Pons (tissue), 1 donor: Measurements from ENCODE around the gene SAP30BP.

Experiments used
- DNase-seq: peaks from one replicate; pipeline ENCODE4 v3.0.0-alpha.2; 2016; ENCODE audit warnings: low spot score

Gene SAP30BP

DNA sequence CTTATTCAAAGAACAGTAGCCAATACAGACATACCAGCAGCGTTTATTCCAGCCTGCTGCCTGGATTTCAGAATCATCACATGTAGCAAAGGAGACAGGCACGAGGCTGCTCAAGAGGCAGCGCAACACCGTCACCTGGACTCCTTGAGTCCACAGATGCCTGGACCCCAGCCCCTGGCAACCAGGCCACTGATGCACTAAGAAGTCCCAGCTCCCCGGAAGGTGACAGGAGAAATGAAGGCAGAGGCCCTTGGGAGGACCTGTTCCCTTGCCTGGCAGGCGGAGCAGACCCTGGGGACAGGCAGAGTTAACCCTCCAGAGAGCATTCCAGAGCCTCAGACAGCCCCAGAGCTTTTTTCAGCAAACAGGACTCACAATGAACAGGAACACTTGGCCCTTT lies 17.5 kb upstream of the SAP30BP start:
- peak; percentile 59 for DNase-seq

DNA sequence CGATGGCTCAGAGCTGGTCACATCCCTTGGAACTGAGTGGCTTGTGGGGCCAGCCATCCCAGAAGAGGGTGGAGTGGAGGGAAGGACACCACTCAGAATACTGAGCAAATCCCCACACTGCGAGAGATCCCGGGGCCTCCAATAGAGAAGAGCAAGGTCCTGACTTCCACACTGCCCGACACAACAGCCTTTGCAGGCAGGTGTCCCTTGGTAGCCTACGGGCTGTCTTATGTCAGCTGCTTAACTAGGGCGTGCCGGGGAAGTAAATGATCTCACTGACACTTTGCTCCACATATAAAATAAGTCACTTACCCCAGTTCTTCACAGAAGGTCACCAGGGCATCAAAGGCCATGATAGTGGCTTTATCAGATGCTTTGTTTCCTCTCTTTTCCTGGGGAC lies 16.3 kb upstream of the SAP30BP start:
- no peak for DNase-seq

DNA sequence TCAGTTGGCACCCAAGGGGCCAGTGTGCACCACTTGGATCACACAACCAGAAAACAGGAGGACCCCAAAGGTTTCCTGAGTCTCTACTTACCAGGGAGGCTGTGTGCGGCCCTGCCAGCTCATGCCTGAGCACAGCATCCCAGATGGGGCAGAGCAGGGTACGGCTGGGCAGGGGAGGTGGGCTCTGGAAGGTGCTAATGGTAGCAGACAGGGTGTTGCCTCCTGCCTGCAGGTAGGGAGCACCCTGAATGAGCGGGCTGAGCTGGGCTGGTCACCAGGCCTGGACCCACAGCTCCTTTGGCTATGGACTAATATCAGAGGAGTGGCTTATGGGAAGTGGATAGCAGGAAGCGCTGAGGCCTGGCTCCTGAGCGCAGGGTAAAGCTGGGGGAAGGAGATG lies 14.8 kb upstream of the SAP30BP start:
- no peak for DNase-seq

DNA sequence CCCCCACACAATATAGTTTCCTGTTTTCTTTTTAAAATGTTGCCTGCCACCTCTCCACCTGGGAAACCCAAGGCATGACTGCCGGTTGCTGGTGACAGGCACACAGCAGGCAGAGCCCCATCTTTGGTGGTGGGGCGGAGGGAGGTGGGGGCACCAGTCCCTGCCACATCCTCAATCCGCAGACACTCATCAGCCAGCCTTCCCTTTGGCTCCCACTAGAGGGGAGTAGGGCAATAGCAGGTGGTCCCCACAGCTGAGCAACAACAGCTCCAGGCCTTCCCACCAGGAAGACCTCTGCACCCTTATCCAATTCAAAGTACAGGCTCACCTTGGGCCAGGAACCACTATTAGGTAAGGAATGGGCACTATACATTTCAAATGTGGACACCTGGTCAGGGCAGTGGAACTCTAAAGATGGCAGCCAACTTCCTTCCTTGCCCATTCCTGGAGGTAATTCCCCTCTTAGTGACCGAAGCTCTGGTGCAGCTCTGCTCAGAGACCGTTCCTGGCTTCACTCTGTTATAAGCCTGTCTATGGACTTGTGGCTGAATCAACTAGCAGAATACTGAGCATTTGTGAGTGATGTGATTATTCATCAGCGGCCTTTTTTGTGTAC lies 14.1 kb upstream of the SAP30BP start:
- DNase-seq, result peak; percentile 73

DNA sequence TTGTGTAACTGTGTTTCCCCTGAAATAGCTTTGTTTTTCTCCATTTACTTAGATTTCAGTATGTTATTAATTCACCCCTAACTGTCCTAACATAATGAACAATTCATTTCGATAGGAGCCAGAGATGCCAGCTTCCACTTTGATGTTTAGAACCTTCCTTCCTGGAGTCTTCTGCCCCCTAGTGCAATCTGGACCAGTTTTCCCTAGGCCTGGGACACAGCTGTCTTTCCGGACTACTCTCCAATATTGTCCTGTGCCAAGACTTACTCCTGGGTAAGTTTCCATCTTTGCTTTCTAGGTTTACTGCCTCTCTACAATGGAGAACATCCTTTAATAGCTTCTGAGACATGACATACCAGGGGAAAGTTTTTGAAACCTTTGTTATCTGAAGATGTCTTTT lies 13.0 kb upstream of the SAP30BP start:
- DNase-seq, result peak; percentile 91

DNA sequence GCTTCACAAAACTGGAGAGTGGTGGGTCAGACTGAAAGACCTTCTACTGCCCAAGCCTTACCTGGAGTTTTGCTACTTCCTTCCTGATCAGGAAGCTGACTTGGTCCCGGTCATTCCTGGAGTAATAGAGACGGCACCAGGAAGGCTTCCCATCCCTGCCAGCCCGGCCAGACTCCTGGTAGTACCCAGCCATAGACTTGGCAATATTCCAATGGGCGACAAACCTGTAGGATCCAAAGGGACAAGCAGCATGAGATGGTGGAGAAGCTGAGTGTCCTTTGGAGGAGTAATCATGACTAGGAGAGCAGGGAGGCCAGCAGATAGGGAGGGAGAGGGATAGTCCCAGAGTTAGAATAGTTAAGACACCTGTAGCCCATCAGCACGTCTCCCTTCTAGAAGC lies 8.9 kb upstream of the SAP30BP start:
- no peak for DNase-seq

DNA sequence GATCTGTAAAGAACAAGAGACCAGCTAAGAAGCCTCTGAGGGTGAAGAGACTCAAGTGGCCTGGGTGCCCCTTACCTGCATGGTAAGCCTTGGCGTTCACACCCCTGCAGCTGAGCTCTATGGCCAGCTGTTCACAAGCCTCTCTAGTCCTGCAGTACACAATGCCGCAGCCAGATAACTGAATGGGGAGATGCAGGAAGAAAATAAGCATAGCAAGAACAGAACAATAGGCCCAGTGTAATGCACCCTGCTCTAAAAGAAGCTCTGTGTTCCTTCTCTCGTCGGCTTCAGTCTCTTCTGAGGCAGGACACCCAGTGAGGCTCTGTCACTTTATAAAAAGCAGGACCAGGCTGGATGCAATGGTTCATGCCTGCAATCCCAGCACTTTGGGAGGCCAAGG lies 5.6 kb upstream of the SAP30BP start:
- DNase-seq, result peak; percentile 99

DNA sequence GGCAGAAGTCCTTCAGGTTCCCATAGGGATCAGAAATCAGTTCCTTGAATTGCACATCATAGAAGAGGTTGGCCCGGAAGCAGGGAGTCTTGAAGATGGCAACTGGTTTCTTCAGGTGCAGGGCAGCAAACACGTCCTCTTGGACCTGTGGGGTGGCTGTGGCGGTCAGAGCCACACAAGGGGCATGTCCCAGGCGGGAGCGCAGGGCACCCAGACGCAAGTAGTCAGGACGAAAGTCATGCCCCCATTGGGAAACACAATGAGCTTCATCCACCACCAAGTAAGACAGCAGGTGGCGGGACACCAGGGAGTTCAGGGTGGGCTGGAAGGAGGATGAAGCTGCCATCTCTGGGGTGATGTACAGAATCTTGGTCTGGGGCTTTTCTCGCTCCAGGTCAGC lies 4.6 kb upstream of the SAP30BP start:
- no peak for DNase-seq

DNA sequence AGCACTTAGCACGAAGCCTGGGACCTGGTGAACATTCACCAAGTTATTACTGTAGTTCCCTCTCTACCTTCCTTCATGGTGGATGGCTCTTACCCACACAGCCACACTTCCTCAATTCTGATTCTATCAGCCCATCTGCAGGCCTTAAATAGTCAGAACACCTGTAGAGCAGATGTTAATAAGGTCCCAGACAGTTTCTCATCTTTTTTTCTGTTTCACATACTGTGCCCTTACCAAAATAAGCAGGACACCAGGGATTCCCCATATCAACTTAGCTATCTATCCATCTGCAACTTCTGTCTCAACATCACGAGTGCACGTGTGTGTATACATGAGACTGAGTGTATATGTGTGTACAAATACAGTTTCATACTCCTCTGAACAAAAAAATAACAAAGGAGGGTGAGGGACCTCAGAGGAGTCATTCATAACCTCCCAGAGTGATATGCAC lies 3.0 kb upstream of the SAP30BP start:
- DNase-seq, result no peak

DNA sequence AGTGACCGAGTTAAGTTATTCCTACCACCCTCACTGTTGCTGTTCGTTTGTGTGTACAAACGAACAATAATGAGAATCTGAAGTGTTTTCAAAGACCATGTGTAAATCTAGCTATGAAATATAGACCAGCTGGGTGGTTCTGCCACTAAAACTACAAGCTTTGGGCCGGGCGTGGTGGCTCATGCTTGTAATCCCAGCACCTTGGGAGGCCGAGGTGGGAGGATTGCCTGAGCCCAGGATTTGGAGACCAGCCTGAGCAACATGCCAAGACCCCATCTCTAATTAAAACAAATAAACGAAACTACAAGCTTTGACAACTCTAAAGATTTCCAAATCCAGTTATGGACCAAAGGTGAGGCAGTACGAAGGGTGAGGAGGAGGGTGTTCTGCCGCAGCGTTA lies 1.2 kb upstream of the SAP30BP start:
- no peak for DNase-seq

DNA sequence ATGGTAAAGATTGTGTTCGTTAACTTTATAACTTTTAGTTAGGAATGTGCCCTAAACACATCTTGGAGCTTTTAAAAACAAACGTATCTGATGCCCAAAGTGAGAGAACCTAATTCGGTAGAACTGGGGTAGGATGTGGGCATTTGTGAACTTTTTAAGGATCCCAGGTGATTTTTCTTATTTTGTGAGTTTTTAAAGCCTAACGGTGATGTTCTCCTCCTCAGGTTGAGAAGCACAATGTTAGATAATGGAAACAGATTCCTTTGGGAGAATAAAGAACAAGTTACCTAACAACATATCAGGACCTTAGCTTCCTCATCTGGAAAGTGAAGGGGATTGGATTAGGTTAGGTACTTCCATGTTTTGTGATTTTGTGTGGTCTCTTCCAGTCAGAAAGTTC lies 687 bp downstream of the SAP30BP start:
- no peak for DNase-seq

DNA sequence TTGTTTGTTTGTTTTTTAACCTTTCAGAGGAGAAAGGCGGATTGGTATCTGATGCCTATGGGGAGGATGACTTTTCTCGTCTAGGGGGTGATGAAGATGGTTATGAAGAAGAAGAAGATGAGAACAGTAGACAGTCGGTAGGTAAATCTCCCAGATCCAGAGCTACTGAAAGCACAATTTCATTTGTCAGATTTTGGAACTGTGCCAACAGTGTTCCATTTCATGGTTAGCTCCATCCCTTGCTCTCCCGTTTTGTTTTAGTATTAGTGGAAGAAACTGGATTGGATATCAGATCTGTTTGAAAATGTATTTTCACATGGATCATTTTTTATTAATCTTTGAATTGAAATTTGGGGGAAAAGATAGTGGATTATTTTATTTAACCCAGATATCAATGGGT lies 1.4 kb downstream of the SAP30BP start:
- DNase-seq, result no peak

DNA sequence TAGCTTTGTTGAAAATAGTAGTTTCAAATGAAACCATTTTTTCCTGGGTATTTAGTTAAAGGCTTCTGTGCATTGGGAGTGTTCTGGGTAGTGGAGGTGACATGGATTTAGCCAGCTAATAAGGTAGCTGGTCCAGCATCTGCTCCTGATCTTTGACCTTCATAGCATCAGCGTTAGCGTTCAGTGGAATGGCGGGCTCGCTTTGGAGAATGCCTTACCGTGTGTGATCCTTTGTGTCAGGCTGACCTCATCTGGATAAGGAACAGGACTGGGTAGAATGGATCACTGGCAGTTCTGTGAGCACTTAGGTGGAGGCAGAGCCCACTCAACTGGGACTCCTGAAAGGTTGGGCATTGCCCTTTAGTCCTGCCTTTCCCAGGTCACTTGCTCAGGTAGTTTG lies 3.7 kb downstream of the SAP30BP start:
- no peak for DNase-seq

DNA sequence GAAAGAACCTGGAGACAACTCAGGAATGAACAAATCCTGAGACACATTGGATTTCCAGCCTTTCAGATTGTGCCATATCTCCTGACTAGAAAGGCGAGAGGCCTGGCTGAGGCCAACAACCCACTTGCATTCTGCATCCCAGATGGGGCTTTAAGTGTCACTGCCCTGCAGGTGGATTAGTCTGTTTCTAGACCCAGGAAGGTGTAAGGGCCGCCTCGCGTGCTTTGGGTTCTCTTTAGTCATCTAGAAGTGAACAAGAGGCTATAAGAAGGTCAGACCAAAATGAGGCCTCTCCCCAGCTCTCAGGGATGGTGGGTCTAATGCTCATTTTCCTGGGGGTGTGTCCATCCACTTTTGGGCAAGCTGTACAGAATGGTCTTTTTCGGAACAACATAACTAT lies 4.9 kb downstream of the SAP30BP start:
- no peak for DNase-seq

DNA sequence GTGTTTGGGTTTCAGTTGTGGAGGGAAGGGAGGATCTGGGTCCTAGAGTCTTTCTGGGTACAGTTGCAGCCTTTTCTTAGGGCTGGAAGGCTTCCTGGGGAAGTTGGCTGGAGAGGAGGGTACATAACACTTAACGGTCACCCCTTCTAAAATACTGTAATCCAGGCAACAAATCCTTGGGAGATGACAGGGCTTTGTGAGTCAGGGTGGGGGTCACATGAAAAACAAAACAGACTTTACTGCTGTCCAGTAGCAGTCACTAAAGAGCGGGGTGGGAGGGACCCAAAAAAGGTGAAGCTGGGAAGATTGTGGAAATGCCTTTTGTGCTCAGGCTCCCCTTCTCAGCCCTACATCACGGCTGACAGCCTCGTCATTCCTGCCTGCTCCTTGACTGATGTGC lies 6.3 kb downstream of the SAP30BP start:
- no peak for DNase-seq

DNA sequence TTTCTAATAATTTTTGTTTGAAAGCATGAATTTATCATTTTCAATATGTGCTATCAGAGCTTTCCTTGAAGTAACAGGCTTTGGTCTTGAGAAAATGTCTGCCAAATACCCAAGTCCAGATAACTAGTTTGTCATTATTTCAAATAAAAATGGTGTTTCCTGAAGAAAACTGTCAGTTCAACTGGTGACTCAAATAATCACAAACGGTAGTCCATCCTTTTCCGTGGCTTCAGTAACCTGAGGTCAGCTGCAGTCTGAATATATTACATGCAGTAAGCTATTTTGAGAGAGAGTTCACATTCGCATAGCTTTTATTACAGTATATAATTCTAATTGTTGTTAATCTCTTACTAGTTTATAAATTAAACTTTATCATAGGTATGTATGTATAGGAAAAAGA lies 9.3 kb downstream of the SAP30BP start:
- DNase-seq, result no peak

DNA sequence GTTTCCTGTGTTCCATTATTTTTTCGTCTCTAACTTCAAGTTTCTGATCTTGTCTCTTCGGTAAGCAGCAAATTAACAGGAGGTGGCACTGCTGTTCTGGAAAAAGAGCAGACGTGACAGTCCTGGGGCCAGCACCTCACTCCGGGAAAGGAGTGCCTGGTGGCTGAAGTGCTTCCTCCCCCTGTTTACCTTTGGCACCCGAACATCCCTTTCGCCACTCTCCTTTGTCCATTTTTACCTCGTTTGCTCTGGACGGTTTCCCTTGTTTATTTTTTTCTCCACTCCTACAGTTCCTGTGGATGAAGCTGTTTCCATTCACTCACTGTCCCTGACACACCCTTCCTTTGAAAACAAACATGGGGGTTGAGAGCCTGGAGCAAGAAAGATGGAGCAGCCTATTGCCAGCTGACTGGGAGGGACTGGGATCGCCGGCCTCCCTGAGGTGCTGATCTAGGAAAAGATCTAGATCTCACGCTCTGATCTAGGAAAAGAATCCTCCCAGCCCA lies 12.6 kb downstream of the SAP30BP start:
- no peak for DNase-seq

DNA sequence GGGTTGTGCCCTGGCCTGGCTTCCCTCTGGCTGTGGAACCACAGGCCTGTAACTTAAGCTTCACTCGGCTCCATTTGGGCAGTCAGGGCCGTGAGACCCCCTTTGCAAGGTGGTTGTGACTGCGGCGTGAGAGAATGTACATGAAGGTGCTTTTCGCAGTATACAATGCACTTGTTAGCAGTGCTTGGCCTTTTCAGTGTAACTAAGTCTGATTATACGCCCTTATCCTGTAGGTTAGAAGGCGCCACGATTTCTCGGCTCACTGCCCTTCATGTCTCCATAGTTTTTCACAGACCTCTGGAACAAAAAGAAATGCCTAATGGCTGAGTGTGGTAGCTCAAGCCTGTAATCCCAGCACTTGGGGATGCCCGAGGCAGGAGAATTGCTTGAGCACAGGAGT lies 13.3 kb downstream of the SAP30BP start:
- no peak for DNase-seq

DNA sequence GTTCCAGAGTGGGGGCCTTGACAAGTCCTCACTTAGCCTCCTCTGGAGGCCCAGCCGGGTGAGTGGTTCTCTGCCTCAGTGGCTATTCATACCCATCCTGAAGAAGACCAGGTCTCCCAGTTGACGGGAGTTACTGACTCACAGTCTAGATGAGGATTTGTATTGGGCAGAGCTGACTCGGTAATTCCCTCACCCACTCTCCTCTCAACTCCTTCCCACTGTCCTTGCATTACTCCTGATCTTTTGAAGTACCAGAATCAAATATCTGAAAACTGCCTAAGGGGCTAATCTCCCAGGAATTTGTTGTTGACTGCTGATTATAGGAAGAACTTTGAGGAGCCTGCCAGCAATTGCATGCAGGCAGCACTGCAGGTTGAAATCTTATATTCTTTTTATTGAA lies 14.2 kb downstream of the SAP30BP start:
- no peak for DNase-seq

DNA sequence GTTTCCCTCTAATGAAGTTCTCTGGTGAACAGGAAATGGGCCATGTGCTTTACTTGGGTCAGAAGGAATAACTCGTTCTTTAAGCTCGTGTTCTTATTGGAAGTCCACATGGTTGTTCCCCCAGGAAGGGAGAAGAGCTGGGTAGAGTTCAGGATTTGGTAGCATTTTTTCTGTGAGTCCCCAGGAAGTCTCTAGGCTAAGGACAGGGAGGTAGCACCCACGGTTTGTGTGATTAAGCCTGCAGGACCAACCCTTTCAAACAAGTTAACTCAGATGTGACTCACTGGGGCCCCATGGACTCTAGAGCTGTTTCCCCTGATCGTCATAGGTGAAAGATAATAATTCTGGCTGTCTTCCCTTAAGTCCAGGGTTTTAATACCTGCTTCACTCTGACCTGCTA lies 16.4 kb downstream of the SAP30BP start:
- no peak for DNase-seq

DNA sequence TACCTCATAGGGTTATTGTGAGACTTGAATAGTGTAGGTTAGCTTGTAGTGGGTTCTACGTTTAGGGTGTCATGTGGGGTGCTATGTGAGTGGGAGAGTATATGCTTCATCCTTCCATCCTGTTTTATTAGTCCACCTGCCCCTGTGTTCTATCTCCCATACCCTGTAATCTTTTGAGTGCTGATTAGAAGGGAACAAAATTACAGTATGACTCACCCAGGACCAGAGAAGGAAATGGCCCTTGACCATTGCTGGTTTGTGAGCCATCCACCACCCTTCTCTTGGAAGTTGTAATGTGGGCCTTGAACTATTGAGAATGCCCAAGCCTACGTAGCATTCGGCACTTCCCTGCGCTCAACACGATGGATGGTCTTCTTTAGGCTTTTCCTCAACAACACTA lies 17.1 kb downstream of the SAP30BP start:
- DNase-seq, result no peak

DNA sequence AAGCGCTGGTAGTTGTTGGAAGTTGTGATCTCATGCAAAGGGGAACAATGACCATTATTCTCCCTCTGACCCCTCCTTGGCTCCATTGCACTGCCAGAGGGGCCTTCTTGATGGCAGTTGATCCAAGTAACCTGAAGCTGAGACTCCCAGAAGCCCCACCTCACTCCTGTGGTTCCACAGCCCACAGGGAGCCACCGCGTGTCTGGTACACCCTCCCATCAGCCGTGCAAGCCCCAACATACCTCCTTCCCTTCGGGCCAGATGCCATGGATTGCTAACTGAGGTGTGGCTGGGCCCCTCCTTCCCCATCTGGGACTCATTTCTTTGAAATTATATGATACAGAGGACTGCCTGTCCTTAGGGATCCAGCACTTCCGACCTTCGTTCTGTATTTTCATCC lies 17.8 kb downstream of the SAP30BP start:
- no peak for DNase-seq

DNA sequence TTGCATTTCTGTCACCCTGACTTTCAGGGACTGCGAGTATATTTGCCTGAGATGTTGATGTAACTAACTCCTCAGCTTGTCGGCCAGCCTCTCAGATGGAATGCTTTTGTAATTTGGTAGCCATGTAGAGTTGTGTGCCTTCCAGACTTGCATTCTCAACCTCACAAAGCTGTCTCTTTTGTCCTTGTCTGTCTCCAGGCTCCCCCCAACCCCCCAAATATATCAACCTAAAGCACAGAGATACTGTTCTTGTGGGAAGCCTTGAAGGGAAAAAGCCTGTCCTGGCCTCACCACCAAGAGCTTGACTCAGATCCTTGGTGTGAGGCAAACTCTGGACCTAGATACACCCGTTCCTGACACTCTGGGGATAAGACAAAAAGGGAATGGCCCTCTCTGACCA lies 18.4 kb downstream of the SAP30BP start:
- DNase-seq, result no peak

DNA sequence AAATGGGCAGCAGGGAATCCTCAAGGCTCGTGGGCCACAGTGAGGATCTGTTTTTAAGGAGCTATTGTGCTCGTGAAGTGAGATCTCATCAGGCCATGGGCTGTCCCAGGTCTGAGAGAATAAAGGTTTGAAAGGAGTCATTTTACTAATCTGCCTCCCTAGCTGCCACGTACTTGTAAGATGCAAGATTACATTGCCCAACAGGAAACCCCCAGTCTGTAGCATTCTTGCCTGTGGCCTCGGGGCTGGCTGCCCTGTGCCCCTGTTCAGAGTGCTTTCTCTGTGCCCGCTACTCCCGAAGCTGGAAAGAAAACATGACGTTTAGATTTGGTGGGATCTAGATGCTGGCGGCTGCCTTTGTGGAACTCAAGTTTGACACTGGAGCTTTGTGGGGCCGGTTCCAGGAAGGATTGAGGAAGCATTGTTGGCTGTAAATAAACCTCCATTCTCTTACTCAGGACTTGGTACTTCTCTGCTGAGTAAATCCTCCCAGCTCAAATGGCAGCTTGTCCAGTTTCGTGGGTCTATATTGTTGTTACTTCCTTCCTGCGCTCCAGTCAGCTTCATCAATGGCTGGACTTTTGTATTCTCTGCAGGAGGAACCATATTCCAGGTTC lies 21.2 kb downstream of the SAP30BP start:
- DNase-seq, result peak; percentile 48
